CD8-positive, alpha-beta memory T cell (primary cell): ENCODE data around the gene ADD3. TPM values are rescaled to one million over a fixed set of nuclear protein-coding genes. Genes with fewer than 3 reads are reported as not detected.

ENCODE experiments used
- CTCF ChIA-PET: fragments of 350-600 bp; sonication (Branson Sonifier 250); formaldehyde crosslinking; loops from one replicate; lab custom pipeline; 2021; ENCODE audit warnings: antibody characterized with exemption; lab: Charles Lee
- POLR2A ChIA-PET: fragments of 350-600 bp; sonication (Branson Sonifier 250); formaldehyde crosslinking; loops from one replicate; lab custom pipeline; 2021; ENCODE audit warnings: antibody characterized with exemption; lab: Charles Lee
- DNase-seq, 5 donors: peaks; one replicate each; pipeline versions ENCODE4 v3.0.0 to v3.0.0-alpha.2; 2020 to 2022; ENCODE audit warnings: mixed read lengths in 1 of 5
- H3K27ac ChIP-seq: one replicate; pipeline ENCODE4 v1.7.0; 2013; ENCODE audit warnings: low read depth, mild to moderate bottlenecking, low read length, moderate library complexity
- H3K27me3 ChIP-seq: 2 replicates; pipeline ENCODE4 v1.7.0; 2013; ENCODE audit warnings: low read length, mild to moderate bottlenecking; ENCODE audit not compliant: insufficient read depth, poor library complexity, severe bottlenecking
- H3K36me3 ChIP-seq: 2 replicates; pipeline ENCODE4 v1.7.0; 2013; ENCODE audit warnings: mild to moderate bottlenecking, low read length, moderate library complexity; ENCODE audit not compliant: insufficient read depth
- H3K4me1 ChIP-seq: 2 replicates; pipeline ENCODE4 v1.7.0; 2013; ENCODE audit warnings: mild to moderate bottlenecking, low read length, moderate library complexity; ENCODE audit not compliant: insufficient read depth
- H3K4me3 ChIP-seq: 2 replicates; pipeline ENCODE4 v1.7.0; 2013; ENCODE audit warnings: mild to moderate bottlenecking, low read length
- H3K9me3 ChIP-seq: 2 replicates; pipeline ENCODE4 v1.7.0; 2013; ENCODE audit warnings: mild to moderate bottlenecking, low read length
- H3K27ac Mint-ChIP-seq, 8 donors: one replicate each; pipeline ENCODE4 v1.8.0; 2020 to 2021; ENCODE audit warnings: mixed read lengths in 8 of 8, mild to moderate bottlenecking in 6 of 8, inconsistent platforms in 3 of 8, moderate library complexity in 3 of 8
- H3K27me3 Mint-ChIP-seq, 2 donors: one replicate each; pipeline ENCODE4 v1.8.0; 2020 to 2021; ENCODE audit warnings: mixed read lengths in 2 of 2, mild to moderate bottlenecking in 1 of 2, moderate library complexity in 1 of 2
- H3K36me3 Mint-ChIP-seq, 3 donors: one replicate each; pipeline ENCODE4 v1.8.0; 2020 to 2021; ENCODE audit warnings: mixed read lengths in 3 of 3, inconsistent platforms in 1 of 3, mild to moderate bottlenecking in 1 of 3
- H3K4me1 Mint-ChIP-seq, 3 donors: one replicate each; pipeline ENCODE4 v1.8.0; 2020 to 2021; ENCODE audit warnings: mixed read lengths in 3 of 3, inconsistent platforms in 1 of 3, mild to moderate bottlenecking in 1 of 3
- H3K4me3 Mint-ChIP-seq, 7 donors: one replicate each; pipeline ENCODE4 v1.8.0; 2020 to 2021; ENCODE audit warnings: mixed read lengths in 7 of 7, mild to moderate bottlenecking in 6 of 7, moderate library complexity in 4 of 7, inconsistent platforms in 2 of 7
- H3K9me3 Mint-ChIP-seq, 5 donors: one replicate each; pipeline ENCODE4 v1.8.0; 2020 to 2022; ENCODE audit warnings: mixed read lengths in 5 of 5, mild to moderate bottlenecking in 3 of 5, moderate library complexity in 2 of 5, inconsistent platforms in 1 of 5
- polyA plus RNA-seq: library from polyadenylated mRNA; unstranded; fragments of 300-500 nt; fragmentation: Illumina TruSeq; gene quantifications from one replicate; pipeline ENCODE4 v1.2.3, GENCODE V29; 2021
- total RNA-seq, 2 experiments: library from RNA; stranded (reverse); gene quantifications; one replicate each; pipeline ENCODE4 v1.2.3, GENCODE V29; 2021

ADD3 gene
- total and polyA plus RNA-seq, 3 experiments from 2014 or later = 39.4 to 378 (median 50.3) TPM

- ChIA-PET POLR2A (interaction anchor here (0.5 kb wide), 1 partner anchor 59 kb away, joined by 3 read pairs; no protein-coding TSS in a partner anchor), CTCF (interaction anchor here (1.0 to 1.1 kb wide), 2 partner anchors 11 to 205 kb away, joined by 3 read pairs; no protein-coding TSS in a partner anchor)
- H3K4me3 Mint-ChIP-seq = no peak overlapping the region
- H3K27ac ChIP-seq = no peak overlapping the region
- no peaks in the 10 kb centered on the region for H3K9me3 ChIP-seq
- peaks cover 0 to 12% (median 8%) of the 10 kb centered on the region in 3 donors for H3K4me1 Mint-ChIP-seq
- H3K4me1 ChIP-seq = no peaks in the 10 kb centered on the region
- H3K9me3 Mint-ChIP-seq = no peaks in the 10 kb centered on the region
- no peak overlapping the region for H3K27ac Mint-ChIP-seq
- no peak for DNase-seq
- no peaks in the 10 kb centered on the region for H3K36me3 Mint-ChIP-seq
- H3K36me3 ChIP-seq = no peaks in the 10 kb centered on the region
- H3K27me3 Mint-ChIP-seq = peaks cover 54 to 73% of the 10 kb centered on the region in 2 donors
- peaks cover 32% of the 10 kb centered on the region for H3K27me3 ChIP-seq
- no peak overlapping the region for H3K4me3 ChIP-seq
Observed at GRCh38 chr10:110149259-110149658, 141.5 kb downstream of the ADD3 start.

GRCh38 chr10:110150046-110150445 is 142.3 kb downstream of the ADD3 start:
- Histone ChIP-seq H3K36me3 (no peaks in the 10 kb centered on the region), H3K4me1 (no peaks in the 10 kb centered on the region), H3K9me3 (no peaks in the 10 kb centered on the region), H3K27ac (no peak overlapping the region), H3K4me3 (no peak overlapping the region), H3K27me3 (peaks cover 37% of the 10 kb centered on the region)
- CTCF ChIA-PET = interaction anchor here (1.0 to 1.1 kb wide), 2 partner anchors 12 to 204 kb away, joined by 3 read pairs; no protein-coding TSS in a partner anchor
- DNase-seq = no peak
- POLR2A ChIA-PET = no interaction called here
- Mint-ChIP-seq H3K4me3 (no peak overlapping the region), H3K9me3 (no peaks in the 10 kb centered on the region), H3K36me3 (no peaks in the 10 kb centered on the region), H3K4me1 (peaks cover 0 to 12% (median 10%) of the 10 kb centered on the region in 3 donors), H3K27ac (no peak overlapping the region), H3K27me3 (peaks cover 62 to 81% of the 10 kb centered on the region in 2 donors)

- H3K27ac Mint-ChIP-seq = no peak overlapping the region
- Histone ChIP-seq H3K9me3 (no peaks in the 10 kb centered on the region), H3K27ac (no peak overlapping the region), H3K4me3 (no peak overlapping the region), H3K4me1 (peaks cover 2% of the 10 kb centered on the region), H3K27me3 (peaks cover 39% of the 10 kb centered on the region), H3K36me3 (no peaks in the 10 kb centered on the region)
- peaks cover 65 to 87% of the 10 kb centered on the region in 2 donors for H3K27me3 Mint-ChIP-seq
- H3K4me1 Mint-ChIP-seq = peaks cover 7 to 18% (median 16%) of the 10 kb centered on the region in 3 donors
- CTCF ChIA-PET = interaction anchor here (1.2 to 1.6 kb wide), 2 partner anchors 13 to 71 kb away, joined by 3 to 4 read pairs; no protein-coding TSS in a partner anchor
- no peak overlapping the region for H3K4me3 Mint-ChIP-seq
- H3K36me3 Mint-ChIP-seq = no peaks in the 10 kb centered on the region
- DNase-seq = no peak
- no peaks in the 10 kb centered on the region for H3K9me3 Mint-ChIP-seq
- POLR2A ChIA-PET = no interaction called here
Observed at GRCh38 chr10:110150981-110151380, 143.2 kb downstream of the ADD3 start.

- DNase-seq = no peak
- Histone ChIP-seq H3K4me1 (peaks cover 6% of the 10 kb centered on the region), H3K9me3 (no peaks in the 10 kb centered on the region), H3K4me3 (no peak overlapping the region), H3K27ac (no peak overlapping the region), H3K27me3 (peaks cover 39% of the 10 kb centered on the region), H3K36me3 (no peaks in the 10 kb centered on the region)
- Mint-ChIP-seq H3K36me3 (no peaks in the 10 kb centered on the region), H3K27ac (no peak overlapping the region), H3K4me3 (no peak overlapping the region), H3K27me3 (peaks cover 65 to 87% of the 10 kb centered on the region in 2 donors), H3K4me1 (peaks cover 9 to 23% (median 17%) of the 10 kb centered on the region in 3 donors), H3K9me3 (no peaks in the 10 kb centered on the region)
- CTCF ChIA-PET = interaction anchor here (1.2 to 1.6 kb wide), 2 partner anchors 14 to 70 kb away, joined by 3 to 4 read pairs; no protein-coding TSS in a partner anchor
- POLR2A ChIA-PET = no interaction called here
Observed at GRCh38 chr10:110151467-110151866, 143.7 kb downstream of the ADD3 start.

GRCh38 chr10:110151971-110152370 is 144.2 kb downstream of the ADD3 start:
- Mint-ChIP-seq H3K36me3 (no peaks in the 10 kb centered on the region), H3K4me1 (peaks cover 14 to 28% (median 22%) of the 10 kb centered on the region in 3 donors), H3K4me3 (no peak overlapping the region), H3K27me3 (peaks cover 68 to 87% of the 10 kb centered on the region in 2 donors), H3K27ac (no peak overlapping the region), H3K9me3 (peaks cover 0 to 2% (median 0%) of the 10 kb centered on the region in 5 donors)
- Histone ChIP-seq H3K4me3 (no peak overlapping the region), H3K4me1 (peaks cover 10% of the 10 kb centered on the region), H3K36me3 (no peaks in the 10 kb centered on the region), H3K27me3 (peaks cover 39% of the 10 kb centered on the region), H3K9me3 (no peaks in the 10 kb centered on the region), H3K27ac (no peak overlapping the region)
- CTCF ChIA-PET = interaction anchor here (1.6 kb wide), 1 partner anchor 14 kb away, joined by 4 read pairs; no protein-coding TSS in a partner anchor
- POLR2A ChIA-PET = no interaction called here
- DNase-seq = no peak

- CTCF ChIA-PET = interaction anchor here (1.0 to 1.1 kb wide), 2 partner anchors 12 to 14 kb away, joined by 3 read pairs; no protein-coding TSS in a partner anchor
- no peak overlapping the region for H3K27ac ChIP-seq
- no peak for DNase-seq
- H3K27me3 ChIP-seq = peaks cover 49% of the 10 kb centered on the region
- peaks cover 29 to 36% (median 31%) of the 10 kb centered on the region in 3 donors for H3K4me1 Mint-ChIP-seq
- POLR2A ChIA-PET = no interaction called here
- H3K27ac Mint-ChIP-seq = peak overlapping the region in 1 of 8 donors; percentile 17
- H3K9me3 Mint-ChIP-seq = peaks cover 0 to 2% (median 0%) of the 10 kb centered on the region in 5 donors
- no peak overlapping the region for H3K4me3 Mint-ChIP-seq
- peaks cover 73 to 87% of the 10 kb centered on the region in 2 donors for H3K27me3 Mint-ChIP-seq
- H3K36me3 Mint-ChIP-seq = no peaks in the 10 kb centered on the region
- no peak overlapping the region for H3K4me3 ChIP-seq
- no peaks in the 10 kb centered on the region for H3K9me3 ChIP-seq
- H3K36me3 ChIP-seq = no peaks in the 10 kb centered on the region
- peaks cover 22% of the 10 kb centered on the region for H3K4me1 ChIP-seq
Observed at GRCh38 chr10:110153396-110153795, 145.6 kb downstream of the ADD3 start.

GRCh38 chr10:110156046-110156445 is 148.3 kb downstream of the ADD3 start:
- Histone ChIP-seq H3K4me3 (no peak overlapping the region), H3K4me1 (peaks cover 22% of the 10 kb centered on the region), H3K27me3 (peaks cover 60% of the 10 kb centered on the region), H3K9me3 (no peaks in the 10 kb centered on the region), H3K27ac (no peak overlapping the region), H3K36me3 (no peaks in the 10 kb centered on the region)
- H3K27me3 Mint-ChIP-seq = peaks cover 63 to 87% of the 10 kb centered on the region in 2 donors
- POLR2A ChIA-PET = interaction anchor here (1.2 to 4.8 kb wide), 2 partner anchors 9 to 53 kb away, joined by 3 to 52 read pairs; partner anchors contain the start of gene MXI1
- peaks cover 0 to 2% (median 0%) of the 10 kb centered on the region in 5 donors for H3K9me3 Mint-ChIP-seq
- no peak for DNase-seq
- peaks cover 31 to 37% (median 34%) of the 10 kb centered on the region in 3 donors for H3K4me1 Mint-ChIP-seq
- H3K27ac Mint-ChIP-seq = peak overlapping the region in 4 of 8 donors; percentile 29 to 74 (median 68)
- peak overlapping the region in 6 of 7 donors; percentile 10 to 82 (median 44) for H3K4me3 Mint-ChIP-seq
- H3K36me3 Mint-ChIP-seq = no peaks in the 10 kb centered on the region
- CTCF ChIA-PET = interaction anchor here (0.7 to 2.1 kb wide), 5 partner anchors 9 to 391 kb away, joined by 3 to 6 read pairs (median 4); no protein-coding TSS in a partner anchor
